ENCODE results near the gene STK24.
"Not testable (repeated sequence)": the region's sequence is repeated elsewhere in the genome, so short reads cannot be mapped to it uniquely, and the experiment has no call there.

STK24 gene

DNA sequence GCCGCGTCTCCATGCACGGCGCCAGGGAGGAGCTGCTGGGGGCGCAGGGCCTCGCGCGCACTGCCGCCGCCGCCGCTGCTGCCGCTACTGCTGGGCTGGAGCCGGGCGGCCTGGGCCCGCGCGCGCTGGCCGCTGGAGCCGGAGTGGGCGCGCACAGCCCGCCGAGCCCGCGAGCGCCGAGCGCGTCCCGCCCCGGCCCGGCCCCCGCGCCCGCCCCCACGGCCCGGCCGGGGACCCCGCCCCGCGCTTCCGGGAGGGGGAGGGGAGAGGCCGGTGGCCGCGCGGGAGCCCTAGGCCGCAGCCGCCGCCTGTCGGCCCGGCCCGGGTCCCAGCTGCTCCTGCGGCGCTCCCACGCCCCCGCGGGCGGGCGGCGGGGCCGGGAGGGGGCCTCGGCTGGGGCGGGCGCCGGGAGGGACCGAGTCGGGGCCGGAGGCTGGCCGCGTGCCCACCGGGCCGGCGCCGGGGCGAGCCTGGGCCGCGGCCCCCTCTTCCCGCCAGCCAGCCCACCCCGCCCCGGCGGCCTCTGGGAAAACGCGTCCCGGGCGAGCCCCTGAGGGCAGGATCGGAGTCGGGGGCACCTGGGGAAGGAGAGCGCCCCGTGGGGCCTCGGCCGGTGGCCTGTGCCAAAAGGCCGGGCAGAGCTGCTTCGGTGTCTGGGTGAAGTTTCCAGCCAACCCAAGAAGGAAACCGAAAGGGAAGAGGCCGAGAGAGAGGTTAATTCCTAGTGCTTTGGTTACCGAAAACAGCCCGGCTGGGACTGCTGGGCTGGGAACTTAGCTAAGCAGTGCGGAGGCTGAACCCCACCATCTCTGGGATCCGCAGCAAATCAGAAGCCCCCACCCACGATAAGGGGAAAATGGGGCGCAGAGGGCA, at the start of gene STK24:
Gene STK24 (minus strand): TSS at position 145 of the 873 bp plus-strand sequence. CDS start 321 bp downstream, outside the sequence.
- DNase-seq, result peak; percentile 66

DNA sequence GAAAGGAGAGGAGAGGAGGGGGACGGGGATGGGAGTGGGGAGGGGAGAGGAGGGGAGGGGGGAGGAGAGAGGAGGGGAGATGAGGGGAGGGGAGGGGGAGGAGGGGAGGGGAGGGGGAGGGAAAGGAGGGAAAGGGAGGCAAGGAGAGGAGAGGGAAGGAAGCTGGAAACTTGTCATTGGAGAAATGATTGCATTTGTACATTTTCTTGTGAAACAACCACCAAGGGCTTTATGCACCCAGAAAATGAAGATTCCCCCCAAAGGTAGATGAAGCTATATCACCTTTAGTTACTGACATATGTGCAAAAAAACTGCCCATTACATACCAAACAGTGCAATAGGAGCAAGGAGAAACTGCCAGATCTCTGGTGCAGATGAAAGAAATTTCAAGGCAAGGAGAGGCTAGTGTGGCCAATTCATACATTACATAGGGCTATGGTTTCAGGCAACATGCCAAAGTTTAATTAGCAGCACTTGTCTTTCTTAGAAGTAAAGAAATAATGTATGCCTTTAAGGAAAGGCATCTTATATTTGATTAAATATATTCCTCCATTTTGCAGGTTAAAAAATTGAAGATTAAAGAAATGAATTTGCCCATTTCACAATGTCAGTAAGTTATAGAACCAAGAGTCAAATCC, 49.5 kb upstream of the STK24 start:
- DNase-seq, result no peak

- DNase-seq, result not testable (repeated sequence)
These were observed 47.7 kb upstream of the STK24 start for GRCh38 chr13:98624589-98624988.

GRCh38 chr13:98622931-98623331, 46.0 kb upstream of the STK24 start:
- no peak for DNase-seq

GRCh38 chr13:98619556-98619955, 42.6 kb upstream of the STK24 start:
- DNase-seq, result no peak

DNA sequence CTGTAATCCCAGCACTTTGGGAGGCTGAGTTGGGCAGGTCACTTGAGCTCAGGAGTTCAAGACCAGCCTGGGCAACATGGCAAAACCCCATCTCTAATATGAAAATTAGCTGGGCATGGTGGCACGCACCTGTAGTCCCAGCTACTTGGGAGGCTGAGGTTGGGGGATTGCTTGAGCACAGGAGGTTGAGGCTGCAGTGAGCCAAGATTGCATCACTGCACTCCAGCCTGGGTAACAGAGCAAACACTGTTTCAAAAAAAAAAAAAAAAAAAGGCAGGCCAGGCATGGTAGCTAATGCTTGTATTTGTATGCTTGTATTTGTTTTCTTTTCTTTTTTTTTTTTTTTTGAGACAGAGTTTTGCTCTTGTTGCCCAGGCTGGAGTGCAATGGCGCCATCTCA, 38.7 kb upstream of the STK24 start:
- DNase-seq, result not testable (repeated sequence)

- DNase-seq, result no peak
These were observed 36.7 kb upstream of the STK24 start for GRCh38 chr13:98613591-98613990.

DNA sequence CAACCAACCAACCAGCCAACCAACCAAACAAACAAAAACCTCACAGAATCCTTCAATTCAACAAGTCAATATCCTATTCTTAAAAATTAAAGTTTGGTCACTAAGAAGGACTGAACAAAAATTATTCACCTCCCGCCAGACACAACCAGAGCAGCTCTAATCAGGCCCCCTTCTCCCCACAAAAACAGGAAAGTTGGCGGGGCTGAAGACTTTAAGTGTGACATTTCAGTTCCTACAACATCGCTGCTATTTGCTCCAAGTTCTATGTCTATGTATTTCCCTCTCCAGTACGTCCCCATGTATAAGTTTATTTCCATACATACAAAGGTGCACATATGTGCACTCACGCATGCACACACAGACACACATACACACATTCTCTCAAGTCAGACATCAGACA, 32.8 kb upstream of the STK24 start:
- no peak for DNase-seq

DNA sequence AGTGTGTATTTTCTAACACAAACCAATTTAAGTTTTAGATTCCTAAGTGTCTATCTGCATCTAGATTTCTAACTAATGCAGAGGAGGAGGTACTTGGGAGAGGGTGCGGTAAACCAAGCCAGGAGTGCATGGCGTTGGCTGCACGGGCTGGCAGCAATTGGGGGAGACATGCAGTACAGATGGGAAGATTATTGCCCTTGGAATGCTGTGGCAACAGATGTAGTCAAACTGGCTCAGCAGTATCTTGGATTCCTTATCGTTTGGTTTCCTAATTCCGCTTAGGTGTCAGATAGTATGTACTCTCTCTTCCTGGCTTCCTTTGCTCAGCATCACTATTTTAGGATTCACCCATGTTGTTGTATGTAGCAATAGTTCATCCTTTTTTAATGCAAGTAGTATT, 29.4 kb upstream of the STK24 start:
- DNase-seq, result no peak

GRCh38 chr13:98599502-98600328, 22.8 kb upstream of the STK24 start:
- DNase-seq, result no peak

DNA sequence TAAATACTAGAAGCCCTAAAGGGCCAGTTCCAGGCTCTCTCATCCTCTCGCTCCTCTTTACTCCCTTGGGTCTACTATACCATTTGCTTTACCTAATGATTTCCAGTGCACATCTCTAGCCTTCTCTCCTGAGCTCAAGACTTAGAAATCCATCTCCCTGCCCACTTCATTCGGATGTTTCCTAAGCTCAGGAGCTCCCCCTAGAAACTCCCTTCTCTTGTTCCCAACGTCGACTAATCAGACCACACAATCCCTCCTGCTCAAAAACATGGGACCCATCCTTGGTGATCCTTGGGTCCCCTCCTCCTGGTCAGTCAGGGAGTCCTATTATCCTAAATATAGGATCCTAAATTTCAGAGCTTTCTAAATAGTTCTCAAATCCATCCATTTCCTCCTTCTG, 21.1 kb upstream of the STK24 start:
- DNase-seq, result no peak

GRCh38 chr13:98595134-98595533, 18.2 kb upstream of the STK24 start:
- DNase-seq, result no peak

GRCh38 chr13:98592362-98592732, 15.4 kb upstream of the STK24 start:
- no peak for DNase-seq

DNA sequence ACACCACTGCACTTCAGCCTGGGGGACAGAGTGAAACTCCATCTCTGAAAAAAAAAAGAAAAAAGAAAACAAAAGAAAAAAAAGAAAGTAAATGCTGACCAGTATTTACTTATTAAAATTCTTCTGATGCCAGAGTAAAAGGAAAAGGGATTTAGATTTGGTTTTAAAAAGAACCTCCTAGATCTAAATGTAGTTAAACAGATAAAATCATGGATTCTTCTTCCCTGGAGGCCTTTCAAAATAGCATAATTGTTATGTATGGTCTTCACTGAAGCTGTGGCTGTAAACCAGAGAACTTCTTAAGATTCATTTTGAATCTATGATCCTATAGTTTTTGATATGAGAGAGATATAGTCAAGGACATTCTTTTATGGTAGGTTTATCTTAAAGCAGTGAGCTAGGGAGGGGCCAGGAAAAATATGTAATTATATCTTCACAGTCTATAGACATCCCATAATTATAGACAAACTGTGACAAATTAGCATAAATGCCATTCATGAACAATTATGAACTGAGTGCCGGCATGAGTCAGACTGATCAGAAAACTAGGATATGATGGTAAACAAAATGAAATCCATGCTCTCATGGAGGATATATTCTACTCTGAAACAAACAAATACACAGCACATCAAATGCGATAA, 14.9 kb upstream of the STK24 start:
- DNase-seq, result no peak

GRCh38 chr13:98590471-98590870, 13.6 kb upstream of the STK24 start:
- not testable (repeated sequence) for DNase-seq

DNA sequence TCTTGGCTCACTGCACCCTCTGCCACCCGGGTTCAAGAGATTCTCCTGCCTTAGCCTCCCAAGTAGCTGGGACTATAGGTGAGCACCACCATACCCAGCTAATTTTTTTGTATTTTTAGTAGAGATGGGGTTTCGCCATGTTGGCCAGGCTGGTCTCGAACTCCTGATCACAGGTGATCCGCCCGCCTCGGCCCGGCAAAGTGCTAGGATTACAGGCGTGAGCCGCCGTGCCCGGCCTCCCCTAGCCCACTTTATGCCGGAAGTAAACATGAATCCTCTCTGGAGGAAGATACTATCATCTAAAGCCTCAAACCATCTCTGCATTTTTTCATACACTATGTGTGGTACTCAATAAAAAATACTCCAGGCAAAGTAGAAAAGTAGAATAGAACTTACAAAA, 12.6 kb upstream of the STK24 start:
- DNase-seq, result not testable (repeated sequence)

- no peak for DNase-seq
These were observed 9.8 kb upstream of the STK24 start for GRCh38 chr13:98586400-98587345.

- DNase-seq, result no peak
These were observed 9.0 kb upstream of the STK24 start for GRCh38 chr13:98585946-98586345.

DNA sequence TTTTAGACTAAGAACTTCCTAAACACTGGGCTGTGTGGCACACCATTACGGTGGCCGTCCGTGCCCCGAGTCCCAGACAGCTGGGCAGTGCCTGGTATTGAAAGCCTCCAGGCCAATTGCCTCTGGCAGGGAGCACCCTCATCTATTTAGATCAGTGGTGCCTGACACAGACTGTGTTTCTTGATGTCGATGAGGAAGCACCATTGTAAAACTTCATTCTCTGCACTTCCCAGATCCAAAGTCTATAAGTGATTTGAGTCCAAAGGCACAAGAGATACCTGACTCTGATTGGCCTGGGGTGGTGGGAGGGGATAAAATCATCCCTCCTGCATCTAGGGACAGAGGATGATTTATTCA, 8.5 kb upstream of the STK24 start:
- no peak for DNase-seq

- DNase-seq, result no peak
These were observed 7.9 kb upstream of the STK24 start for GRCh38 chr13:98584668-98585397.

- DNase-seq, result no peak
These were observed 6.0 kb upstream of the STK24 start for GRCh38 chr13:98582947-98583346.

Measured in activated naive CD4-positive, alpha-beta T cell treated with Interleukin-2 at 50 U/mL for 16 hours (primary cell).